ENCODE data around the gene ADGRG2. TPM values are rescaled to one million over a fixed set of nuclear protein-coding genes. Genes with fewer than 3 reads are reported as not detected.
"Not testable (repeated sequence)": the region's sequence is repeated elsewhere in the genome, so short reads cannot be mapped to it uniquely, and the experiment has no call there.

ADGRG2 gene
- polyA plus RNA-seq, 12 donors, result 4.7 to 19.4 (median 10.2) TPM; not detected in 1

GRCh38 chrX:19007011-19007410 is 115.3 kb downstream of the ADGRG2 start:
- no peak for DNase-seq

GRCh38 chrX:19005909-19006308 is 116.4 kb downstream of the ADGRG2 start:
- DNase-seq, result no peak

GRCh38 chrX:19003756-19004155 is 118.5 kb downstream of the ADGRG2 start:
- peak; percentile 15 for DNase-seq

- DNase-seq, result no peak
Observed at GRCh38 chrX:18998653-18999052, 123.6 kb downstream of the ADGRG2 start.

- no peak for DNase-seq
Observed at GRCh38 chrX:18997916-18998315, 124.4 kb downstream of the ADGRG2 start.

- DNase-seq, result no peak
Observed at GRCh38 chrX:18996536-18996935, 125.7 kb downstream of the ADGRG2 start.

- no peak for DNase-seq
Observed at GRCh38 chrX:18995221-18995620, 127.0 kb downstream of the ADGRG2 start.

- no peak for DNase-seq
Observed at GRCh38 chrX:18994713-18995112, 127.6 kb downstream of the ADGRG2 start.

- no peak for DNase-seq
Observed at GRCh38 chrX:18992829-18993228, 129.4 kb downstream of the ADGRG2 start.

- no peak for DNase-seq
Observed at GRCh38 chrX:18985186-18985435, 137.2 kb downstream of the ADGRG2 start.

GRCh38 chrX:18984381-18985185 is 137.7 kb downstream of the ADGRG2 start:
- DNase-seq, result peak; percentile 70

GRCh38 chrX:18983666-18984380 is 138.4 kb downstream of the ADGRG2 start, which contains the start of gene PHKA2:
Gene PHKA2, minus strand, starts transcription at chrX:18984114. Its CDS starts 182 bp downstream, at chrX:18983932.
- peak; percentile 61 for DNase-seq

GRCh38 chrX:18981124-18981807 is 141.0 kb downstream of the ADGRG2 start:
- no peak for DNase-seq

GRCh38 chrX:18980262-18980661 is 142.0 kb downstream of the ADGRG2 start:
- DNase-seq, result not testable (repeated sequence)

GRCh38 chrX:18974993-18975392 is 147.3 kb downstream of the ADGRG2 start:
- DNase-seq, result no peak

GRCh38 chrX:18973527-18974192 is 148.6 kb downstream of the ADGRG2 start:
- no peak for DNase-seq

- DNase-seq, result no peak
Observed at GRCh38 chrX:18971506-18971905, 150.8 kb downstream of the ADGRG2 start.

GRCh38 chrX:18970465-18970864 is 151.8 kb downstream of the ADGRG2 start:
- DNase-seq, result no peak

GRCh38 chrX:18966624-18967023 is 155.6 kb downstream of the ADGRG2 start:
- no peak for DNase-seq

GRCh38 chrX:18964901-18965300 is 157.4 kb downstream of the ADGRG2 start:
- no peak for DNase-seq

GRCh38 chrX:18964026-18964425 is 158.2 kb downstream of the ADGRG2 start:
- no peak for DNase-seq

GRCh38 chrX:18962329-18962728 is 159.9 kb downstream of the ADGRG2 start:
- DNase-seq, result no peak
